Immature natural killer cell (primary cell): Measurements from ENCODE around the gene TMEM61. TPM values are rescaled to one million over a fixed set of nuclear protein-coding genes. Genes with fewer than 3 reads are reported as not detected.
"Not testable (repeated sequence)": the region's sequence is repeated elsewhere in the genome, so short reads cannot be mapped to it uniquely, and the experiment has no call there.

Source experiments
- DNase-seq, 3 donors: peaks; one replicate each; pipeline ENCODE4 v3.0.0; 2022; ENCODE audit warnings: mixed read lengths in 1 of 3
- H3K27ac Mint-ChIP-seq, 6 donors: one replicate each; pipeline ENCODE4 v1.8.0; 2020; ENCODE audit warnings: mixed read lengths in 6 of 6, mild to moderate bottlenecking in 5 of 6, inconsistent platforms in 4 of 6, moderate library complexity in 3 of 6
- H3K27me3 Mint-ChIP-seq, 3 donors: one replicate each; pipeline ENCODE4 v1.8.0; 2020 to 2021; ENCODE audit warnings: low read depth in 3 of 3, mild to moderate bottlenecking in 3 of 3, mixed read lengths in 3 of 3, moderate library complexity in 3 of 3, inconsistent platforms in 1 of 3
- H3K36me3 Mint-ChIP-seq, 3 donors: one replicate each; pipeline ENCODE4 v1.8.0; 2020; ENCODE audit warnings: mixed read lengths in 3 of 3, inconsistent platforms in 2 of 3, mild to moderate bottlenecking in 2 of 3
- H3K4me1 Mint-ChIP-seq, 2 donors: one replicate each; pipeline ENCODE4 v1.8.0; 2020; ENCODE audit warnings: inconsistent platforms in 2 of 2, mild to moderate bottlenecking in 2 of 2, mixed read lengths in 2 of 2, moderate library complexity in 1 of 2
- H3K4me3 Mint-ChIP-seq, 5 donors: one replicate each; pipeline ENCODE4 v1.8.0; 2020; ENCODE audit warnings: mild to moderate bottlenecking in 5 of 5, mixed read lengths in 5 of 5, inconsistent platforms in 3 of 5, moderate library complexity in 3 of 5
- H3K9me3 Mint-ChIP-seq, 6 donors: one replicate each; pipeline ENCODE4 v1.8.0; 2020; ENCODE audit warnings: mild to moderate bottlenecking in 6 of 6, mixed read lengths in 6 of 6, inconsistent platforms in 4 of 6, moderate library complexity in 3 of 6
- polyA plus RNA-seq, 3 donors: library from polyadenylated mRNA; unstranded; fragments of 300-500 nt; fragmentation: Illumina TruSeq; gene quantifications; one replicate each; pipeline ENCODE4 v1.2.3, GENCODE V29; 2021

The TMEM61 gene
- polyA plus RNA-seq, 3 donors from 2014 or later: not detected

- Mint-ChIP-seq H3K4me3 (no peak overlapping the region), H3K9me3 (no peaks in the 10 kb centered on the region), H3K27me3 (peaks cover 0 to 5% (median 3%) of the 10 kb centered on the region in 3 donors), H3K4me1 (no peaks in the 10 kb centered on the region), H3K36me3 (no peaks in the 10 kb centered on the region), H3K27ac (no peak overlapping the region)
- no peak for DNase-seq
Observed at GRCh38 chr1:55006931-55007330, 26.5 kb downstream of the TMEM61 start.

- Mint-ChIP-seq H3K27ac (no peak overlapping the region), H3K36me3 (no peaks in the 10 kb centered on the region)
Observed at GRCh38 chr1:55007625-55008024, 27.2 kb downstream of the TMEM61 start.

GRCh38 chr1:55010194-55010886, 29.9 kb downstream of the TMEM61 start:
- Mint-ChIP-seq H3K9me3 (no peaks in the 10 kb centered on the region), H3K4me3 (no peak overlapping the region), H3K27me3 (peaks cover 3 to 10% (median 3%) of the 10 kb centered on the region in 3 donors), H3K27ac (no peak overlapping the region), H3K36me3 (no peaks in the 10 kb centered on the region), H3K4me1 (no peaks in the 10 kb centered on the region)
- DNase-seq: no peak

More at GRCh38 chr1:55007625-55008024, 27.2 kb downstream of the TMEM61 start:
- Mint-ChIP-seq H3K4me3 (no peak overlapping the region), H3K27me3 (peaks cover 0 to 9% (median 3%) of the 10 kb centered on the region in 3 donors), H3K4me1 (no peaks in the 10 kb centered on the region), H3K9me3 (no peaks in the 10 kb centered on the region)
- DNase-seq: no peak

- H3K27ac Mint-ChIP-seq: no peak overlapping the region
Observed at GRCh38 chr1:55010887-55011217, 30.4 kb downstream of the TMEM61 start.

GRCh38 chr1:55012661-55013060, 32.2 kb downstream of the TMEM61 start:
- H3K4me3 Mint-ChIP-seq: no peak overlapping the region
- DNase-seq: no peak
- H3K27ac Mint-ChIP-seq: no peak overlapping the region
- no peaks in the 10 kb centered on the region for H3K36me3 Mint-ChIP-seq
- no peaks in the 10 kb centered on the region for H3K4me1 Mint-ChIP-seq
- peaks cover 4 to 8% (median 8%) of the 10 kb centered on the region in 3 donors for H3K27me3 Mint-ChIP-seq
- no peaks in the 10 kb centered on the region for H3K9me3 Mint-ChIP-seq

More at GRCh38 chr1:55010887-55011217, 30.4 kb downstream of the TMEM61 start:
- Mint-ChIP-seq H3K4me3 (no peak overlapping the region), H3K27me3 (peaks cover 3 to 10% (median 4%) of the 10 kb centered on the region in 3 donors), H3K36me3 (no peaks in the 10 kb centered on the region), H3K9me3 (no peaks in the 10 kb centered on the region), H3K4me1 (no peaks in the 10 kb centered on the region)
- peak; percentile 22 to 49 (median 33) for DNase-seq

GRCh38 chr1:55015123-55015522, 34.7 kb downstream of the TMEM61 start:
- no peak overlapping the region for H3K27ac Mint-ChIP-seq

GRCh38 chr1:55015731-55016620, 35.5 kb downstream of the TMEM61 start:
- Mint-ChIP-seq H3K27me3 (peaks cover 2 to 11% (median 5%) of the 10 kb centered on the region in 3 donors), H3K36me3 (no peaks in the 10 kb centered on the region), H3K4me3 (no peak overlapping the region), H3K9me3 (no peaks in the 10 kb centered on the region), H3K27ac (no peak overlapping the region), H3K4me1 (no peaks in the 10 kb centered on the region)
- no peak for DNase-seq

More at GRCh38 chr1:55015123-55015522, 34.7 kb downstream of the TMEM61 start:
- no peak for DNase-seq
- H3K4me1 Mint-ChIP-seq: no peaks in the 10 kb centered on the region
- H3K9me3 Mint-ChIP-seq: no peaks in the 10 kb centered on the region
- H3K27me3 Mint-ChIP-seq: peaks cover 2 to 11% (median 5%) of the 10 kb centered on the region in 3 donors
- H3K36me3 Mint-ChIP-seq: no peaks in the 10 kb centered on the region
- H3K4me3 Mint-ChIP-seq: no peak overlapping the region

GRCh38 chr1:55018395-55018794, 38.0 kb downstream of the TMEM61 start:
- no peak for DNase-seq
- H3K4me1 Mint-ChIP-seq: no peaks in the 10 kb centered on the region
- H3K4me3 Mint-ChIP-seq: no peak overlapping the region
- peaks cover 0 to 14% (median 2%) of the 10 kb centered on the region in 3 donors for H3K27me3 Mint-ChIP-seq
- H3K27ac Mint-ChIP-seq: no peak overlapping the region
- no peaks in the 10 kb centered on the region for H3K9me3 Mint-ChIP-seq
- no peaks in the 10 kb centered on the region for H3K36me3 Mint-ChIP-seq

GRCh38 chr1:55021942-55022546, 41.6 kb downstream of the TMEM61 start:
- no peak overlapping the region for H3K27ac Mint-ChIP-seq
- peaks cover 3 to 11% of the 10 kb centered on the region in 2 donors for H3K4me1 Mint-ChIP-seq
- H3K27me3 Mint-ChIP-seq: peaks cover 0 to 6% (median 3%) of the 10 kb centered on the region in 3 donors
- no peak overlapping the region for H3K4me3 Mint-ChIP-seq
- DNase-seq: peak; percentile 41 to 54 (median 44)
- H3K9me3 Mint-ChIP-seq: no peaks in the 10 kb centered on the region
- H3K36me3 Mint-ChIP-seq: no peaks in the 10 kb centered on the region

GRCh38 chr1:55024163-55024562, 43.7 kb downstream of the TMEM61 start:
- not testable (repeated sequence) for DNase-seq, H3K27ac Mint-ChIP-seq, H3K4me3 Mint-ChIP-seq, H3K36me3 Mint-ChIP-seq, H3K9me3 Mint-ChIP-seq, H3K27me3 Mint-ChIP-seq
- H3K4me1 Mint-ChIP-seq: peaks cover 3 to 11% of the 10 kb centered on the region in 2 donors

- H3K9me3 Mint-ChIP-seq, H3K36me3 Mint-ChIP-seq, DNase-seq, H3K27ac Mint-ChIP-seq, H3K27me3 Mint-ChIP-seq, H3K4me3 Mint-ChIP-seq: not testable (repeated sequence)
- H3K4me1 Mint-ChIP-seq: peaks cover 3 to 11% of the 10 kb centered on the region in 2 donors
Observed at GRCh38 chr1:55026682-55027081, 46.3 kb downstream of the TMEM61 start.

- not testable (repeated sequence) for H3K9me3 Mint-ChIP-seq, H3K27ac Mint-ChIP-seq, H3K4me1 Mint-ChIP-seq, H3K4me3 Mint-ChIP-seq, H3K36me3 Mint-ChIP-seq, DNase-seq
- H3K27me3 Mint-ChIP-seq: peaks cover 0 to 14% (median 2%) of the 10 kb centered on the region in 3 donors
Observed at GRCh38 chr1:55031098-55031497, 50.7 kb downstream of the TMEM61 start.

- no peak for DNase-seq
- no peaks in the 10 kb centered on the region for H3K36me3 Mint-ChIP-seq
- no peaks in the 10 kb centered on the region for H3K4me1 Mint-ChIP-seq
- no peak overlapping the region for H3K27ac Mint-ChIP-seq
- H3K27me3 Mint-ChIP-seq: peaks cover 4 to 21% (median 5%) of the 10 kb centered on the region in 3 donors
- peaks cover 0 to 1% (median 0%) of the 10 kb centered on the region in 6 donors for H3K9me3 Mint-ChIP-seq
- H3K4me3 Mint-ChIP-seq: no peak overlapping the region
Observed at GRCh38 chr1:55033265-55033614, 52.8 kb downstream of the TMEM61 start.
